Activated T-helper 1 cell treated with anti-CD3 and anti-CD28 coated beads, Interleukin-12 subunit alpha, Interleukin-12 subunit beta, Interleukin-2, Interleukin-4 antibody, amounts not matched to agents 30 ng/mL and 10 ng/mL and 1 ng/mL, durations not matched to agents 14 hours and 24 hours and 36 hours (primary cell): ENCODE measurements around the gene FEZF1. TPM values are rescaled to one million over a fixed set of nuclear protein-coding genes. Genes with fewer than 3 reads are reported as not detected.
"Not testable (repeated sequence)": the region's sequence is repeated elsewhere in the genome, so short reads cannot be mapped to it uniquely, and the experiment has no call there.

Source experiments
- DNase-seq: peaks from one replicate; pipeline ENCODE4 v3.0.0; 2021; ENCODE audit warnings: low spot score
- H3K27ac Mint-ChIP-seq: one replicate; pipeline ENCODE4 v1.8.0; 2021; ENCODE audit warnings: mild to moderate bottlenecking, mixed read lengths
- H3K27me3 Mint-ChIP-seq: one replicate; pipeline ENCODE4 v1.8.0; 2022; ENCODE audit warnings: mild to moderate bottlenecking, moderate library complexity, mixed read lengths; ENCODE audit not compliant: insufficient read depth
- H3K36me3 Mint-ChIP-seq: one replicate; pipeline ENCODE4 v1.8.0; 2021; ENCODE audit warnings: low read depth, mixed read lengths
- H3K4me1 Mint-ChIP-seq: one replicate; pipeline ENCODE4 v1.8.0; 2021; ENCODE audit warnings: low read depth, mixed read lengths
- H3K4me3 Mint-ChIP-seq: one replicate; pipeline ENCODE4 v1.8.0; 2021; ENCODE audit warnings: mild to moderate bottlenecking, moderate library complexity, mixed read lengths
- H3K9me3 Mint-ChIP-seq: one replicate; pipeline ENCODE4 v1.8.0; 2021; ENCODE audit warnings: mixed read lengths
- intact Hi-C: fragments of 100-400 bp; cut with micrococcal nuclease; formaldehyde crosslinking; loops from one replicate; pipeline ENCODE4 v1.15.1; 2024
- total RNA-seq: library from RNA; stranded (reverse); gene quantifications from 2 replicates; pipeline ENCODE4 v1.2.3, GENCODE V29; 2022

Gene FEZF1
- total RNA-seq, 1 donor from 2014 or later: not detected

GRCh38 chr7:122289426-122289825 lies 15.1 kb downstream of the FEZF1 start:
- H3K4me3 Mint-ChIP-seq: no peak overlapping the region
- no peaks in the 10 kb centered on the region for H3K27me3 Mint-ChIP-seq
- DNase-seq: no peak
- H3K36me3 Mint-ChIP-seq: no peaks in the 10 kb centered on the region
- H3K4me1 Mint-ChIP-seq: no peaks in the 10 kb centered on the region
- no peak overlapping the region for H3K27ac Mint-ChIP-seq
- H3K9me3 Mint-ChIP-seq: peaks cover 3% of the 10 kb centered on the region
- intact Hi-C loops: no loop called here

GRCh38 chr7:122284608-122285007 lies 19.9 kb downstream of the FEZF1 start:
- not testable (repeated sequence) for H3K4me3 Mint-ChIP-seq

GRCh38 chr7:122273117-122273516 lies 31.4 kb downstream of the FEZF1 start:
- DNase-seq: no peak
- H3K27me3 Mint-ChIP-seq: peaks cover 1% of the 10 kb centered on the region
- no peak overlapping the region for H3K4me3 Mint-ChIP-seq
- H3K4me1 Mint-ChIP-seq: no peaks in the 10 kb centered on the region
- no peaks in the 10 kb centered on the region for H3K9me3 Mint-ChIP-seq
- no peaks in the 10 kb centered on the region for H3K36me3 Mint-ChIP-seq
- intact Hi-C loops: no loop called here
- H3K27ac Mint-ChIP-seq: no peak overlapping the region

More at GRCh38 chr7:122284608-122285007, 19.9 kb downstream of the FEZF1 start:
- intact Hi-C loops, H3K27ac Mint-ChIP-seq, H3K27me3 Mint-ChIP-seq, H3K4me1 Mint-ChIP-seq, H3K9me3 Mint-ChIP-seq, H3K36me3 Mint-ChIP-seq, DNase-seq: not testable (repeated sequence)

- Mint-ChIP-seq H3K27me3 (no peaks in the 10 kb centered on the region), H3K27ac (no peak overlapping the region), H3K4me1 (no peaks in the 10 kb centered on the region), H3K4me3 (no peak overlapping the region), H3K9me3 (no peaks in the 10 kb centered on the region), H3K36me3 (no peaks in the 10 kb centered on the region)
- intact Hi-C loops: no loop called here
- no peak for DNase-seq
Observed at GRCh38 chr7:122269241-122269640, 35.3 kb downstream of the FEZF1 start.

- DNase-seq: no peak
- intact Hi-C loops: no loop called here
- Mint-ChIP-seq H3K9me3 (no peaks in the 10 kb centered on the region), H3K4me1 (no peaks in the 10 kb centered on the region), H3K27me3 (no peaks in the 10 kb centered on the region), H3K36me3 (no peaks in the 10 kb centered on the region), H3K4me3 (no peak overlapping the region), H3K27ac (no peak overlapping the region)
Observed at GRCh38 chr7:122268101-122268500, 36.4 kb downstream of the FEZF1 start.

- DNase-seq: no peak
- H3K9me3 Mint-ChIP-seq: no peaks in the 10 kb centered on the region
- H3K27ac Mint-ChIP-seq: no peak overlapping the region
- no peak overlapping the region for H3K4me3 Mint-ChIP-seq
- peaks cover 2% of the 10 kb centered on the region for H3K27me3 Mint-ChIP-seq
- no peaks in the 10 kb centered on the region for H3K4me1 Mint-ChIP-seq
- no peaks in the 10 kb centered on the region for H3K36me3 Mint-ChIP-seq
- intact Hi-C loops: no loop called here
Observed at GRCh38 chr7:122262246-122262645, 42.3 kb downstream of the FEZF1 start.

GRCh38 chr7:122261442-122261841 lies 43.1 kb downstream of the FEZF1 start:
- intact Hi-C loops: no loop called here
- no peaks in the 10 kb centered on the region for H3K36me3 Mint-ChIP-seq

GRCh38 chr7:122261016-122261415 lies 43.5 kb downstream of the FEZF1 start:
- H3K4me1 Mint-ChIP-seq: no peaks in the 10 kb centered on the region
- intact Hi-C loops: no loop called here
- no peak overlapping the region for H3K4me3 Mint-ChIP-seq
- H3K27ac Mint-ChIP-seq: no peak overlapping the region
- H3K27me3 Mint-ChIP-seq: peaks cover 2% of the 10 kb centered on the region
- DNase-seq: no peak
- no peaks in the 10 kb centered on the region for H3K36me3 Mint-ChIP-seq
- no peaks in the 10 kb centered on the region for H3K9me3 Mint-ChIP-seq

More at GRCh38 chr7:122261442-122261841, 43.1 kb downstream of the FEZF1 start:
- H3K4me1 Mint-ChIP-seq: no peaks in the 10 kb centered on the region
- peaks cover 2% of the 10 kb centered on the region for H3K27me3 Mint-ChIP-seq
- H3K4me3 Mint-ChIP-seq: no peak overlapping the region
- DNase-seq: no peak
- H3K27ac Mint-ChIP-seq: no peak overlapping the region
- no peaks in the 10 kb centered on the region for H3K9me3 Mint-ChIP-seq

GRCh38 chr7:122260336-122260735 lies 44.2 kb downstream of the FEZF1 start:
- intact Hi-C loops: no loop called here
- no peaks in the 10 kb centered on the region for H3K4me1 Mint-ChIP-seq
- H3K4me3 Mint-ChIP-seq: no peak overlapping the region
- H3K9me3 Mint-ChIP-seq: no peaks in the 10 kb centered on the region
- no peaks in the 10 kb centered on the region for H3K36me3 Mint-ChIP-seq
- DNase-seq: no peak
- no peak overlapping the region for H3K27ac Mint-ChIP-seq
- H3K27me3 Mint-ChIP-seq: peaks cover 2% of the 10 kb centered on the region

GRCh38 chr7:122258971-122259370 lies 45.6 kb downstream of the FEZF1 start:
- H3K9me3 Mint-ChIP-seq: no peaks in the 10 kb centered on the region
- no peak overlapping the region for H3K27ac Mint-ChIP-seq
- H3K4me1 Mint-ChIP-seq: no peaks in the 10 kb centered on the region
- H3K36me3 Mint-ChIP-seq: no peaks in the 10 kb centered on the region
- H3K27me3 Mint-ChIP-seq: peaks cover 2% of the 10 kb centered on the region
- intact Hi-C loops: no loop called here
- H3K4me3 Mint-ChIP-seq: no peak overlapping the region
- DNase-seq: no peak

GRCh38 chr7:122257056-122257455 lies 47.5 kb downstream of the FEZF1 start:
- Mint-ChIP-seq H3K36me3 (no peaks in the 10 kb centered on the region), H3K4me1 (no peaks in the 10 kb centered on the region), H3K4me3 (no peak overlapping the region), H3K27ac (no peak overlapping the region), H3K27me3 (peaks cover under 1% of the 10 kb centered on the region), H3K9me3 (no peaks in the 10 kb centered on the region)
- intact Hi-C loops: no loop called here
- DNase-seq: no peak

GRCh38 chr7:122256046-122256445 lies 48.5 kb downstream of the FEZF1 start:
- Mint-ChIP-seq H3K36me3 (no peaks in the 10 kb centered on the region), H3K27me3 (no peaks in the 10 kb centered on the region), H3K27ac (no peak overlapping the region), H3K4me3 (no peak overlapping the region), H3K4me1 (no peaks in the 10 kb centered on the region), H3K9me3 (no peaks in the 10 kb centered on the region)
- intact Hi-C loops: no loop called here
- no peak for DNase-seq

GRCh38 chr7:122255454-122255853 lies 49.1 kb downstream of the FEZF1 start:
- no peaks in the 10 kb centered on the region for H3K4me1 Mint-ChIP-seq
- no peak overlapping the region for H3K4me3 Mint-ChIP-seq
- no peaks in the 10 kb centered on the region for H3K9me3 Mint-ChIP-seq
- no peaks in the 10 kb centered on the region for H3K36me3 Mint-ChIP-seq
- H3K27ac Mint-ChIP-seq: no peak overlapping the region
- DNase-seq: no peak
- intact Hi-C loops: no loop called here
- no peaks in the 10 kb centered on the region for H3K27me3 Mint-ChIP-seq
